HCT116 (cell line): ENCODE results near the gene STXBP5L. TPM values are rescaled to one million over a fixed set of nuclear protein-coding genes. Genes with fewer than 3 reads are reported as not detected.

Experiments used
- ATAC-seq: fragments of 200-7000 bp; cut with Tn5 transposase; 2 replicates; pipeline ENCODE4 v1.9.1; 2020; ENCODE audit warnings: mild to moderate bottlenecking, moderate library complexity
- BruUV-seq: library from RNA; stranded (reverse); fragments of 400-500 nt; replicated peaks from 2 replicates; lab custom pipeline; 2021; lab: Mats Ljungman, UMichigan
- CTCF ChIA-PET: fragments of 300-600 bp; sonication (Branson Sonifier 250); formaldehyde crosslinking; loops from one replicate; lab custom pipeline; 2021; ENCODE audit warnings: antibody characterized with exemption; lab: Charles Lee
- POLR2A ChIA-PET: fragments of 300-600, 350-600 bp; sonication (Branson Sonifier 250); formaldehyde crosslinking; loops from one replicate; lab custom pipeline; 2021; ENCODE audit warnings: antibody characterized with exemption; lab: Charles Lee
- RAD21 ChIA-PET, 2 experiments: fragments of 300-600 bp; sonication (Branson Sonifier 250); formaldehyde crosslinking; loops; one replicate each; lab custom pipeline; 2023; ENCODE audit warnings: low total read pairs in 2 of 2; ENCODE audit not compliant: uncharacterized antibody in 2 of 2, unreplicated experiment in 2 of 2, low non-redundant PET in 1 of 2; lab: Charles Lee
- DNase-seq: peaks from one replicate; pipeline ENCODE4 v3.0.0-alpha.2; 2010; ENCODE audit warnings: low read depth, low spot score
- H2AFZ ChIP-seq: fragments of 200-600 bp; shearing (Covaris generic), sonication (generic); 2 replicates; pipeline ENCODE4 v1.6.1; 2017; ENCODE audit warnings: low read depth, mixed run types, mixed read lengths, antibody characterized with exemption, low read length; ENCODE audit not compliant: poor library complexity, severe bottlenecking
- H3K27ac ChIP-seq: 2 replicates; pipeline ENCODE4 v1.5.1; 2012; ENCODE audit warnings: low read depth, low read length
- H3K27me3 ChIP-seq: fragments of 200-600 bp; sonication (generic); 2 replicates; pipeline ENCODE4 v1.6.1; 2016; ENCODE audit warnings: mixed run types, low read length, mixed read lengths; ENCODE audit not compliant: insufficient read depth
- H3K36me3 ChIP-seq, 2 experiments: fragments of 200-500 bp in 1 of 2; fragments of 200-600 bp in 1 of 2; sonication (Bioruptor generic) in 1 of 2; sonication (generic) in 1 of 2; 2 replicates each; pipeline versions ENCODE4 v1.5.1 to v1.6.1; 2014 to 2016; ENCODE audit warnings: low read length in 2 of 2, inconsistent platforms in 1 of 2, mixed read lengths in 1 of 2, mixed run types in 1 of 2; ENCODE audit not compliant: insufficient read depth in 2 of 2, control insufficient read depth in 1 of 2
- H3K4me1 ChIP-seq, 2 experiments: fragments of 200-600 bp in 1 of 2; sonication (generic) in 1 of 2; 2 replicates each; pipeline versions ENCODE4 v1.5.1 to v1.6.1; 2012 to 2017; ENCODE audit warnings: low read length in 2 of 2, inconsistent platforms in 1 of 2, mild to moderate bottlenecking in 1 of 2, mixed read lengths in 1 of 2, mixed run types in 1 of 2, moderate library complexity in 1 of 2; ENCODE audit not compliant: insufficient read depth in 2 of 2, control insufficient read depth in 1 of 2
- H3K4me2 ChIP-seq: fragments of 200-600 bp; sonication (generic); 2 replicates; pipeline ENCODE4 v1.6.1; 2017; ENCODE audit warnings: mixed run types, low read length, mixed read lengths
- H3K4me3 ChIP-seq, 2 experiments: fragments of 200-600 bp in 1 of 2; sonication (generic) in 1 of 2; replicated peaks in 1 of 2; 2 replicates each; pipeline ENCODE4 v1.5.1; 2011 to 2016; ENCODE audit warnings: low read length in 2 of 2, control low read depth in 1 of 2, low read depth in 1 of 2, mild to moderate bottlenecking in 1 of 2, mixed read lengths in 1 of 2, mixed run types in 1 of 2
- H3K79me2 ChIP-seq: fragments of 200-600 bp; sonication (generic); 2 replicates; pipeline ENCODE4 v1.6.1; 2017; ENCODE audit warnings: mild to moderate bottlenecking, mixed run types, low read length, moderate library complexity, mixed read lengths; ENCODE audit not compliant: insufficient read depth
- H3K9ac ChIP-seq: fragments of 200-600 bp; sonication (generic); 2 replicates; pipeline ENCODE4 v1.6.1; 2016; ENCODE audit warnings: low read length, mixed read lengths
- H3K9me2 ChIP-seq: fragments of 200-600 bp; sonication (generic), shearing (Covaris generic); 2 replicates; pipeline ENCODE4 v1.6.1; 2017; ENCODE audit warnings: mixed run types, mild to moderate bottlenecking, moderate library complexity; ENCODE audit not compliant: insufficient read depth
- H3K9me3 ChIP-seq, 2 experiments: fragments of 200-500 bp in 1 of 2; fragments of 200-600 bp in 1 of 2; sonication (Bioruptor generic) in 1 of 2; sonication (generic) in 1 of 2; 2 replicates each; pipeline ENCODE4 v1.6.1; 2014 to 2017; ENCODE audit warnings: low read length in 2 of 2, mixed read lengths in 2 of 2, inconsistent platforms in 1 of 2, low read depth in 1 of 2, mild to moderate bottlenecking in 1 of 2, mixed run types in 1 of 2, moderate library complexity in 1 of 2; ENCODE audit not compliant: control insufficient read depth in 1 of 2, insufficient read depth in 1 of 2
- H4K20me1 ChIP-seq: fragments of 200-600 bp; sonication (generic), shearing (Covaris generic); 2 replicates; pipeline ENCODE4 v1.6.1; 2017; ENCODE audit warnings: mixed run types, mild to moderate bottlenecking, moderate library complexity; ENCODE audit not compliant: insufficient read depth
- CBX3 ChIP-seq: IDR thresholded peaks from 2 replicates; pipeline ENCODE4 v1.6.1; 2012; ENCODE audit warnings: low read depth
- CEBPB ChIP-seq: IDR thresholded peaks from 2 replicates; pipeline ENCODE4 v1.6.1; 2012; ENCODE audit warnings: low read depth
- EGR1 ChIP-seq: IDR thresholded peaks from 2 replicates; pipeline ENCODE4 v1.6.1; 2012; ENCODE audit warnings: low read depth
- EZH2 ChIP-seq: fragments of 200-600 bp; sonication (generic); IDR thresholded peaks from 2 replicates; pipeline ENCODE4 v1.6.1; 2017; ENCODE audit warnings: antibody characterized with exemption, mixed run types
- FOSL1 ChIP-seq: IDR thresholded peaks from 2 replicates; pipeline ENCODE4 v1.6.1; 2012; ENCODE audit warnings: low read depth
- POLR2A ChIP-seq: IDR thresholded peaks from 2 replicates; pipeline ENCODE4 v1.7.0; 2011; ENCODE audit warnings: borderline replicate concordance; ENCODE audit not compliant: insufficient read depth, insufficient read length; ENCODE audit errors: extremely low read depth
- POLR2AphosphoS5 ChIP-seq: IDR thresholded peaks from 2 replicates; pipeline ENCODE4 v1.6.1; 2011; ENCODE audit warnings: mild to moderate bottlenecking, low read depth, low read length, moderate library complexity
- SIN3A ChIP-seq: IDR thresholded peaks from 2 replicates; pipeline ENCODE4 v1.6.1; 2012; ENCODE audit warnings: low read depth
- SRF ChIP-seq: IDR thresholded peaks from 2 replicates; pipeline ENCODE4 v1.6.1; 2012; ENCODE audit warnings: low read depth
- TCF7L2 ChIP-seq: IDR thresholded peaks from 2 replicates; pipeline ENCODE4 v1.7.0; 2011; ENCODE audit warnings: borderline replicate concordance, inconsistent platforms; ENCODE audit not compliant: insufficient read depth, insufficient read length; ENCODE audit errors: extremely low read depth
- YY1 ChIP-seq: IDR thresholded peaks from 2 replicates; pipeline ENCODE4 v1.6.1; 2011; ENCODE audit warnings: low read length, low read depth, moderate library complexity, mild to moderate bottlenecking; ENCODE audit not compliant: insufficient replicate concordance; ENCODE audit errors: extremely low read depth
- ZNF274 ChIP-seq: fragments of 200-500 bp; sonication (Bioruptor generic); IDR thresholded peaks from 2 replicates; pipeline ENCODE4 v1.6.1; 2014; ENCODE audit warnings: mild to moderate bottlenecking, low read depth, low read length, inconsistent platforms
- intact Hi-C: fragments of 100-400 bp; cut with micrococcal nuclease; formaldehyde crosslinking; loops from 2 replicates; pipeline ENCODE4 v1.10.0; 2022
- total RNA-seq: library from RNA; stranded (reverse); gene quantifications from one replicate; pipeline ENCODE4 v1.2.1, GENCODE V29; 2021; ENCODE audit not compliant: unreplicated experiment
- TF ChIP-seq, protein P1 (sequence below): IDR thresholded peaks from 2 replicates; pipeline ENCODE4 v1.6.1; 2012
- TF ChIP-seq, protein P2 (sequence below): IDR thresholded peaks from 2 replicates; pipeline ENCODE4 v1.6.1; 2011; ENCODE audit warnings: mild to moderate bottlenecking, low read length, moderate library complexity; ENCODE audit not compliant: insufficient replicate concordance; ENCODE audit errors: extremely low read depth

Gene STXBP5L
- total RNA-seq, 1 experiment from 2014 or later = not detected

DNA sequence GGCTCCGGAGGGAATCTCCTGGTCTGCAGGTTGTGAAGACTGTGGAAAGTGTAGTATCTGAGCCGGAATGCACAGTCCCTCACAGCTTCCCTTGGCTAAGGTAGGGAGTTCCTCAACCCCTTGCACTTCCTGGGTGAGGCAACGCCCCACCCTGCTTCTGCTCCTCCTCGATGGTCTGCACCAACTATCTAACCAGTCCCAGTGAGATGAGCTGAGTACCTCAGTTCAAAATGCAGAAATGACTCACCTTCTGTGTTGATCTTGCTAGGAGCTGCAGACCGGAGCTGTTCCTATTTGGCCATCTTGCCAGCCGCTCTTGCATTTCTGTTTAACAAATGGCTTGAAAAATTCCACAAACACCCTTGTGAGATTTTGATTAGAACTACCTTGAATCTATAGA lies 156.1 kb downstream of the STXBP5L start:
- Histone ChIP-seq H3K9me2 (no peaks in the 10 kb centered on the region), H3K9ac (no peak overlapping the region)
- CTCF ChIA-PET = no interaction called here

DNA sequence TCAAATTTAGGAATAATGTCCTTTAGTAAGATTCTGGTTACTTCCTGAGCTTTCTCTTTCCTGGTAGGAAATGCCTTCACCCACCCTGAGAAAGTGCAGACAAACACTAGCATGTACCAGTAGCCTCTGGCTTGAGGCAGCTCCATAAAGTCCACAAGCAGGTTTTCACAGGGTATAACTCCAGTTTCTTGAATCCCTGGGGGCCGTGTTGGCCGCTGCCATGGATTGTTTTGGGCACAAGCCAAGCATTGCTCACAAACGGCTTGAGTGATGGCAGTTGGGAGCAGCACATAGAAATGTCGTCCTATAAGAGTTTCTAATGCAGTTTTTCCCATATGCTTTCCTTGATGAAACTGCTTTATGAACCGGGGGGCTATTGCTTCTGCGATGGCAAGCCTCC lies 164.1 kb downstream of the STXBP5L start:
- ATAC-seq (no peak), DNase-seq (no peak)
- ChIA-PET RAD21 (no interaction called here), POLR2A (no interaction called here), CTCF (no interaction called here)
- Histone ChIP-seq H3K36me3 (no peaks in the 10 kb centered on the region), H3K4me1 (no peaks in the 10 kb centered on the region), H3K79me2 (no peaks in the 10 kb centered on the region), H3K4me3 (no peak overlapping the region), H3K27me3 (no peaks in the 10 kb centered on the region), H3K9ac (no peak overlapping the region), H3K4me2 (no peak overlapping the region), H3K27ac (no peak overlapping the region), H2AFZ (no peak overlapping the region), H3K9me2 (no peaks in the 10 kb centered on the region), H3K9me3 (no peaks in the 10 kb centered on the region), H4K20me1 (no peaks in the 10 kb centered on the region)
- TF ChIP-seq EZH2 (no peak), SRF (no peak), POLR2A (no peak), FOSL1 (no peak), SIN3A (no peak), ZNF274 (no peak)
- TF ChIP-seq, protein P1, sequence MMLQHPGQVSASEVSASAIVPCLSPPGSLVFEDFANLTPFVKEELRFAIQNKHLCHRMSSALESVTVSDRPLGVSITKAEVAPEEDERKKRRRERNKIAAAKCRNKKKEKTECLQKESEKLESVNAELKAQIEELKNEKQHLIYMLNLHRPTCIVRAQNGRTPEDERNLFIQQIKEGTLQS = no peak
- intact Hi-C loops = no loop called here
- no TSS peak for BruUV-seq

More for the DNA sequence above, 156.1 kb downstream of the STXBP5L start:
- Histone ChIP-seq H3K4me1 (peaks cover 0 to 4% of the 10 kb centered on the region in 2 experiments; a peak in 1 of 4 replicates), H3K36me3 (no peaks in the 10 kb centered on the region), H3K27me3 (no peaks in the 10 kb centered on the region), H3K27ac (no peak overlapping the region), H3K4me2 (peak overlapping the region; percentile 14; the same call in 1 of the 2 replicates), H3K4me3 (no peak overlapping the region), H3K79me2 (no peaks in the 10 kb centered on the region), H2AFZ (no peak overlapping the region), H4K20me1 (no peaks in the 10 kb centered on the region), H3K9me3 (no peaks in the 10 kb centered on the region)
- BruUV-seq = no TSS peak
- RAD21 ChIA-PET = no interaction called here
- ATAC-seq (no peak), DNase-seq (no peak)
- TF ChIP-seq CBX3 (no peak), TCF7L2 (no peak), CEBPB (no peak), POLR2AphosphoS5 (no peak), SRF (no peak), EGR1 (no peak), SIN3A (no peak), YY1 (no peak)
- TF ChIP-seq, protein P2, sequence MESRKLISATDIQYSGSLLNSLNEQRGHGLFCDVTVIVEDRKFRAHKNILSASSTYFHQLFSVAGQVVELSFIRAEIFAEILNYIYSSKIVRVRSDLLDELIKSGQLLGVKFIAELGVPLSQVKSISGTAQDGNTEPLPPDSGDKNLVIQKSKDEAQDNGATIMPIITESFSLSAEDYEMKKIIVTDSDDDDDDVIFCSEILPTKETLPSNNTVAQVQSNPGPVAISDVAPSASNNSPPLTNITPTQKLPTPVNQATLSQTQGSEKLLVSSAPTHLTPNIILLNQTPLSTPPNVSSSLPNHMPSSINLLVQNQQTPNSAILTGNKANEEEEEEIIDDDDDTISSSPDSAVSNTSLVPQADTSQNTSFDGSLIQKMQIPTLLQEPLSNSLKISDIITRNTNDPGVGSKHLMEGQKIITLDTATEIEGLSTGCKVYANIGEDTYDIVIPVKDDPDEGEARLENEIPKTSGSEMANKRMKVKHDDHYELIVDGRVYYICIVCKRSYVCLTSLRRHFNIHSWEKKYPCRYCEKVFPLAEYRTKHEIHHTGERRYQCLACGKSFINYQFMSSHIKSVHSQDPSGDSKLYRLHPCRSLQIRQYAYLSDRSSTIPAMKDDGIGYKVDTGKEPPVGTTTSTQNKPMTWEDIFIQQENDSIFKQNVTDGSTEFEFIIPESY = no peak
- intact Hi-C loops = no loop called here
- POLR2A ChIA-PET = no interaction called here
